Pulmonary artery endothelial cell (primary cell): Measurements from ENCODE around the gene NCAPG2. TPM values are rescaled to one million over a fixed set of nuclear protein-coding genes. Genes with fewer than 3 reads are reported as not detected.
"Not testable (repeated sequence)": the region's sequence is repeated elsewhere in the genome, so short reads cannot be mapped to it uniquely, and the experiment has no call there.

ENCODE experiments used
- DNase-seq: peaks from one replicate; pipeline ENCODE4 v3.0.0-alpha.2; 2011; ENCODE audit warnings: low read depth, low spot score
- total RNA-seq: library from RNA; depleted of rRNA; stranded (reverse); fragments of >200 nt; gene quantifications from 2 replicates; pipeline ENCODE4 v1.2.3, GENCODE V29; 2014

The NCAPG2 gene
- total RNA-seq, 1 donor from 2014 or later: 27.4 TPM

GRCh38 chr7:158638001-158638400 lies 66.6 kb downstream of the NCAPG2 start:
- no peak for DNase-seq

- no peak for DNase-seq
These were observed 71.3 kb downstream of the NCAPG2 start for GRCh38 chr7:158633055-158633956.

- no peak for DNase-seq
These were observed 72.9 kb downstream of the NCAPG2 start for GRCh38 chr7:158631574-158632195.

GRCh38 chr7:158626289-158626688 lies 78.3 kb downstream of the NCAPG2 start:
- DNase-seq: not testable (repeated sequence)

GRCh38 chr7:158623241-158623640 lies 81.4 kb downstream of the NCAPG2 start:
- no peak for DNase-seq

GRCh38 chr7:158620839-158621441 lies 83.7 kb downstream of the NCAPG2 start:
- DNase-seq: no peak

GRCh38 chr7:158620418-158620817 lies 84.2 kb downstream of the NCAPG2 start:
- no peak for DNase-seq

- DNase-seq: no peak
These were observed 85.9 kb downstream of the NCAPG2 start for GRCh38 chr7:158618745-158619140.

GRCh38 chr7:158617737-158618128 lies 86.9 kb downstream of the NCAPG2 start:
- DNase-seq: no peak

- no peak for DNase-seq
These were observed 88.6 kb downstream of the NCAPG2 start for GRCh38 chr7:158616050-158616449.

GRCh38 chr7:158614700-158615099 lies 89.9 kb downstream of the NCAPG2 start:
- DNase-seq: no peak

- DNase-seq: no peak
These were observed 91.1 kb downstream of the NCAPG2 start for GRCh38 chr7:158613481-158613880.

- DNase-seq: no peak
These were observed 92.1 kb downstream of the NCAPG2 start for GRCh38 chr7:158612546-158612945.

GRCh38 chr7:158611541-158611940 lies 93.1 kb downstream of the NCAPG2 start:
- DNase-seq: no peak

GRCh38 chr7:158609313-158609974 lies 95.2 kb downstream of the NCAPG2 start:
- no peak for DNase-seq

GRCh38 chr7:158607563-158607962 lies 97.0 kb downstream of the NCAPG2 start:
- no peak for DNase-seq

- no peak for DNase-seq
These were observed 97.8 kb downstream of the NCAPG2 start for GRCh38 chr7:158606671-158607424.

- DNase-seq: no peak
These were observed 98.5 kb downstream of the NCAPG2 start for GRCh38 chr7:158606129-158606528.

- DNase-seq: no peak
These were observed 100.5 kb downstream of the NCAPG2 start for GRCh38 chr7:158603773-158604755.
